Stimulated activated naive CD8-positive, alpha-beta T cell treated with anti-CD3 and anti-CD28 coated beads, Interleukin-15, amount 100 ng/mL, for 72 hours (primary cell): Measurements from ENCODE around the gene LILRB2.
"Not testable (repeated sequence)": the region's sequence is repeated elsewhere in the genome, so short reads cannot be mapped to it uniquely, and the experiment has no call there.

Experiments used
- ATAC-seq: fragments of 150-1000 bp; cut with Tn5 transposase; 2 replicates; pipeline ENCODE4 v1.10.0; 2021; ENCODE audit warnings: mild to moderate bottlenecking, moderate library complexity
- DNase-seq, 2 donors: peaks; one replicate each; pipeline ENCODE4 v3.0.0; 2021 to 2022
- H3K27ac Mint-ChIP-seq, 2 donors: one replicate each; pipeline ENCODE4 v1.8.0; 2022; ENCODE audit warnings: mild to moderate bottlenecking in 2 of 2, mixed read lengths in 2 of 2, moderate library complexity in 2 of 2
- H3K27me3 Mint-ChIP-seq: one replicate; pipeline ENCODE4 v1.8.0; 2022; ENCODE audit warnings: mixed read lengths
- H3K4me1 Mint-ChIP-seq: one replicate; pipeline ENCODE4 v1.8.0; 2022; ENCODE audit warnings: mild to moderate bottlenecking, mixed read lengths
- H3K4me3 Mint-ChIP-seq, 2 donors: one replicate each; pipeline ENCODE4 v1.8.0; 2022; ENCODE audit warnings: mild to moderate bottlenecking in 2 of 2, mixed read lengths in 2 of 2, moderate library complexity in 1 of 2
- H3K9me3 Mint-ChIP-seq, 2 donors: one replicate each; pipeline ENCODE4 v1.8.0; 2022; ENCODE audit warnings: mixed read lengths in 2 of 2

The LILRB2 gene

DNA sequence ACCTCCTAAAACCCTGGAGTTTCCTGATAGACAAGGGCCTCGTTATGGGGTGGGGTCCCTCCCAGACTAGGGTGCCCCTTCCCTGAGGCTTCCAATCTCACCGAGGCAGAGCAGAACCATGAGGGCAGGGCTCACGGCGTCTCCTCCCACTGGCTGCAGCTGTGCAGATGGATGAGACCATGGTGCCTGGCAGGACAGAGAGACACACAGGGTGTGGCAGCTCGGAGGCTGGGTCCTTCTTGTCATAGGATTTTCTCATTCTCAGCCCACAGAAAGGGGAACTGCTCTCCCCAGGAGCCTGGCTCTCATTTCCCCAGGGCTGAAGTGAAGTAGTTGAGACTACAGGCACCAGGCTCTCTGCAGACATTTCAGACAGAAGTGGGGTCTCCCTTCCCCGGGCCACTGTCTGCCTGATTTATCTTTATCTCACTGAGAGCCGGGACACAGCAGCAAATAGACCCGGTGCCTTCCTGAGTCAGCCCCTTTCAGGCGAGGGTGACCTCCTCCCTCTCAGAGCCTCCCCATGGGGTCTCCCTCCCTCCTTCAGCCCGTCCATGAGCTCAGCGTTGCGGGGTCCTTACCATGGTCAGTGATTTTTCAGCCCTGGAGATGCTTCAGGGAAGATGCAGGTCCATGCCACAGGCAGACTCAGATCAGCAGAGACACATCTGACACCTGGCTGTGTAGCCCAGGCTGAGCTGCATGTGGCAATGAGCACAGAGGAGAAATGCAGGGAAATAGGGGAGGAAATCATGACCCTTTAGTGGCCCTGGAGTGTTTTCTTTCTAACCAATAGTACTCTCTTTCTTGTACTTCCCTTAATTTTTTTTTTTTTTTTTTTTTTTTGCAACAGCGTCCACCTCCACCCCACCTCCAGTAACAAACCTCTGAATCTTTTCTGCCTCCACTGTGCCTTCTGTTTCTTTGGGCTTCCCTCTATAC, 31.8 kb upstream of the LILRB2 start, which contains the start of gene LILRA5:
LILRA5 (minus strand) TSS at position 731 of the 942 bp plus-strand sequence; CDS start at position 584, 147 bp downstream.
- ATAC-seq (no peak), DNase-seq (no peak)
- no peaks in the 10 kb centered on the region for H3K9me3 Mint-ChIP-seq
- peak within 1 kb of the TSS in 1 of 2 donors; percentile 81 for H3K27ac Mint-ChIP-seq
- no peak within 1 kb of the TSS for H3K4me3 Mint-ChIP-seq
- H3K27me3 Mint-ChIP-seq: peaks cover 41% of the 10 kb centered on the region
- H3K4me1 Mint-ChIP-seq: no peaks in the 10 kb centered on the region

DNA sequence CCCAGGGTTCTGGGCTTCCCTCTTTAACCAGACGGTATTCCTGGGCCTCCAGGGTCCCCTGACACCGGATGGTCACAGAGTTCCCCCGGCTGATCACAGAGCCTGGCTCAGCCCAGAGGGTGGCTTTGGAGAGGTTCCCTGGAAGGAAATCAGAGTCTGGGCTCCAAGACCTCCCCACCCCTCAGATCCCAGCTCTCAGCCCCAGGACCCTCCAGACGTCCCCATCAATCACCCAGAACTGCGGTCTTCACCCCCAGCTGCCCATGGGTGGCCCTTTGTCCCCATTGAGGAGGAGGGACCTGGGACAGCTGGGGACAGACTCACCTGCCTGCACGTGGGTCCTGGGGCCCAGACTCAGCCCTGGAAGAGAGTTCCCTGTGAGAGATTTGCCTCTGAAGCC, 31.1 kb upstream of the LILRB2 start:
- no peak overlapping the region for H3K27ac Mint-ChIP-seq
- H3K27me3 Mint-ChIP-seq: peaks cover 41% of the 10 kb centered on the region
- ATAC-seq: no peak
- H3K4me3 Mint-ChIP-seq: no peak overlapping the region
- H3K4me1 Mint-ChIP-seq: no peaks in the 10 kb centered on the region
- DNase-seq: no peak
- no peaks in the 10 kb centered on the region for H3K9me3 Mint-ChIP-seq

DNA sequence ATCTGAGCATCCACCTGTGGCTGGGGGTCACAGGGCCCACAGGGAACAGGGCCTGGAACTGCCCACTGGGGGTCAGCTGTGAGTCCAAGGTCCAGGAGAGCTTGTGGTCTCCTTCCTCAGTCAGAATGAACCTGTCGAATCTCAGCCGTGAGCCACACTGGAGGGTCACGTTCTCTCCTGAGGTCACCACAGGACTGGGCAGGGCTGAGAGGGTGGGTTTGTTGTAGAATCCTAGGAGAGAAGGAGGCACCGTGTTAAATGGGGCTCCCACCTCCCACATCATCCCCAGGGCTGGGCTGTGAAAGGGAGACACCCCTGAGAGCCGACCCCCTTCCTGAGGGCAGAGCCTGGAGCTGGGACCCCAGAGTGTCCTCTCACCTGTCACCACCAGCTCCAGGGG, 30.6 kb upstream of the LILRB2 start:
- H3K27me3 Mint-ChIP-seq: peaks cover 40% of the 10 kb centered on the region
- no peaks in the 10 kb centered on the region for H3K9me3 Mint-ChIP-seq
- H3K27ac Mint-ChIP-seq: no peak overlapping the region
- H3K4me1 Mint-ChIP-seq: no peaks in the 10 kb centered on the region
- DNase-seq (no peak), ATAC-seq (no peak)
- no peak overlapping the region for H3K4me3 Mint-ChIP-seq

DNA sequence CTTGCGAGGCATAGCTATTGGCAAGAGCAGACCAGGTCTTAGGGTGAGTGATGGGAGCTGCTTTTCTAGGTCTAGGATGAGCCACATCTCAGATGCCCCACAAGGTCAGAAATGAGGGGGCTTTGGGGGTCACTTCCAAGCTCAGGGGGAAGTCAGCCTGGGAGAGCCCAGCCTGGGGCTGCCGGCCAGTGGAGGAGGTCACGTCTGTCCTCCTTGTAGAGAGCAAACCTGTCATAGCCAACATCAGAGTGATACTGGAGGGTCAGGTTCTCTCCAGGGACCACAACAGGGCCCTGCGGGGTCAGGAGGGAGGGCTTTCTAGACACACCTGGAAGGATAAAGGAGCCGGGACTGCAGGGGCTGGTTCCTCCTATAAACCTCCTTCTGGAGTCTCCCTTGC, 29.6 kb upstream of the LILRB2 start:
- Mint-ChIP-seq H3K27ac (peak overlapping the region in 1 of 2 donors; percentile 82), H3K27me3 (peaks cover 34% of the 10 kb centered on the region), H3K4me1 (peaks cover under 1% of the 10 kb centered on the region), H3K4me3 (no peak overlapping the region), H3K9me3 (no peaks in the 10 kb centered on the region)
- ATAC-seq: no peak
- DNase-seq: no peak

DNA sequence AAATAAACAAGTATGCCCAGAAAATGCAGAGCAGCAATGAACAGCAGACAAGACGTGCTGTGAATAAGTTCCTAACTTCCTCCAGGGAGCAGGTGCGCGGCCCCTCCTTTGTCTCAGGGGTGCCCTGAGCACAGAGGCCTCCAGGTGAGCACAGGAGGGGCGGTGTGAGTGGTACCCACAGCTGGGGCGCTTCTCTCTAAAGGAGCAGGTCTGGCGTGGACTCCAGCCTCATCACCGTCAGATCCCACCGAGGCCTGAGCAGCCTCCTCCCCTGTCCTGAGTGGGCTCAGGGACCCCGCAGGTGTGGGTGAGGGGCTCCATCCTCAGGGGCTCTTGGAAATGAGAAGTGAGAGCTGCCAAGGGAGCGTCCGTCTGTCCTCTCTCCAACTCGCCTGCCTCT, 28.9 kb upstream of the LILRB2 start:
- H3K9me3 Mint-ChIP-seq: peaks cover 0 to 3% of the 10 kb centered on the region in 2 donors
- no peak overlapping the region for H3K4me3 Mint-ChIP-seq
- H3K4me1 Mint-ChIP-seq: peaks cover 8% of the 10 kb centered on the region
- ATAC-seq (no peak), DNase-seq (no peak)
- H3K27me3 Mint-ChIP-seq: peaks cover 34% of the 10 kb centered on the region
- H3K27ac Mint-ChIP-seq: no peak overlapping the region

DNA sequence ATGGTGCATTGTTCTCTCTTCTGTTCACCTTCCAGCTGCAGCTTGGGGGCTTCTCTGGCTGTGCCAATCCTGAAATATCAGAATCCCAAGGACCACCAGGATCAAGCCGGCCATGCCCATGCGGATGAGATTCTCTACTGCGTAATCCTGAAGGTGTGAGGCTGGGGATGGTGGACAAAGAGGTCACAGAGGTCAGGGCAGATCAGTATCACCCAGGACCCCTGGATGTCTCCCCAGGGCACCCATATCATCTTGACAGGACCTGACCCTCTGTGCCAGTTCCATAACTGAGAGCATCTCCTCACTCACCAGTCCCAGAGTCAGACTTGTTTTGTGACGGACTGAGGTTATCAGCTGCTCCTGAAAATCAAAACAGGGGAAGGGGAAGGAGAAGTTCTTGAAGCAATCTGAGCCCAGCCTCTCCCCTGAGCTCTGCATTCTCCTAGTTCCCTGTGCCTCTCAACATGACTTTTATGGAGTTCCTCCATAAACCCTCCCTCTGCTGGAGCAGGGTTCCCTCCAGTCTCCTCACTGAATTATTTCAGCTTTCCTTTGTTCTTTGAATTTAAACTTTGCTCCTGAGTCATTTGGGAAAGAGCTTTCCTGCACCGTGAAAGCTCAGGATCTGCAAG, 26.6 kb upstream of the LILRB2 start:
- Mint-ChIP-seq H3K27me3 (peaks cover 16% of the 10 kb centered on the region), H3K27ac (no peak overlapping the region), H3K9me3 (peaks cover 0 to 5% of the 10 kb centered on the region in 2 donors), H3K4me3 (no peak overlapping the region), H3K4me1 (peaks cover 27% of the 10 kb centered on the region)
- ATAC-seq (no peak), DNase-seq (no peak)

DNA sequence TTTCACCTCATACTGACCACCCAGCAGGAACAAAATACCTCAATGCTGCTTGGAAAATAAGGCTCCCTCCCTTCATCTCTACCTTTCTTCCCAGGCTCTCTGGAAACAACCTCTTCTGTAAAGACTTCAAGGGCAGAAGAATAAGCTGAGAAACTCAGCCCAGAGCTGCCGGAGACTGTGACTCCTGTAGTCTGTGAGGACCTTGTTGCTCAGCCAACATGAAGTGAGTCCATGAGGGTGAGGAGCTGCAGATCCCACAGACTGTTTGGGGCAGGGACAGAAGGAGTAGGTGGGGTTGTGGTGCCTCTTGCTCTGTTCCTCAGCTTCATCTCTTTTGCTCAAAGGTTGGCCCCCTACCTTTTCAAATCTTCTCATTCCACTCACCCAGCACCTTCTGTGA, 24.2 kb upstream of the LILRB2 start:
- Mint-ChIP-seq H3K4me1 (peaks cover 27% of the 10 kb centered on the region), H3K27ac (no peak overlapping the region), H3K27me3 (peaks cover 3% of the 10 kb centered on the region), H3K4me3 (no peak overlapping the region), H3K9me3 (peaks cover 0 to 5% of the 10 kb centered on the region in 2 donors)
- no peak for ATAC-seq
- DNase-seq: peak in 1 of 2 donors; percentile 0

DNA sequence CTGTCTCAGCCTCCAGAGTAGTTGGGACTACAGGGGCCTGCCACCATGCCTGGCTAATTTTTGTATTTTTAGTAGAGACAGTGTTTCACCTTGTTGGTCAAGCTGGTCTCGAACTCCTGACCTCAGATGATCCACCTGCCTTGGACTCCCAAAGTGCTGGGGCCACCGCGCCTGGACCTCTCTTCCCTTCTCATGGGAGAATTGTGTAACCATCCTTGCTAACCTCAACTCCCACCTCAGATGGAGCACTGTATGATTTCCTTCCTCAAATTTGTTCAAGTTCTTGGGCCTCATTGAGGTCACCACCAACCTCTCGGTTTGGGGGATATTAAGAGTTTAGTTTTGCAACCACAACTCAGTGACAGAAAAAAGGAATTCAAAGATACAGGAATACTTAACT, 21.3 kb upstream of the LILRB2 start:
- Mint-ChIP-seq H3K27ac (no peak overlapping the region), H3K4me3 (no peak overlapping the region), H3K9me3 (peaks cover 0 to 5% of the 10 kb centered on the region in 2 donors), H3K27me3 (peaks cover 13% of the 10 kb centered on the region), H3K4me1 (peaks cover 27% of the 10 kb centered on the region)
- no peak for ATAC-seq
- no peak for DNase-seq

DNA sequence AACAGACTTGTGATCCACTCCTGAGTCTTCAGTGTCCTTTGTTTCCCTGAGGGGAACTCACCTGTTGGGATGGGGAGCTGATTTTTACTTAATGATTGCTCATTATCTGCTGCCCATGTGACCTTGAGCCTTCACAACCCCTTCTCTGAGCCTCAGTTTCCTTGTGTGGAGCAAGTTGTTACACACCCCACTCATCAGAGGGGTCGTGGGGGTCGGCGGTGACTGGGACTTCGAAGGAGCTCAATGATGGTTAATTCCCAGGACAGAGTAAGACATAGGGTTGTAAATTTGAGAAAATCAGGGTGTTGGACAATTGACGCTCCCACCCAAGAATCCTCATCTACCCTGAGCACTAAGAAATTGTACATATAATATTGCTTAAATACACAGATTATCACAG, 18.6 kb upstream of the LILRB2 start:
- DNase-seq (peak in 1 of 2 donors; percentile 2), ATAC-seq (no peak)
- Mint-ChIP-seq H3K27me3 (peaks cover 15% of the 10 kb centered on the region), H3K4me3 (no peak overlapping the region), H3K4me1 (peaks cover 16% of the 10 kb centered on the region), H3K9me3 (peaks cover 0 to 1% of the 10 kb centered on the region in 2 donors), H3K27ac (no peak overlapping the region)

DNA sequence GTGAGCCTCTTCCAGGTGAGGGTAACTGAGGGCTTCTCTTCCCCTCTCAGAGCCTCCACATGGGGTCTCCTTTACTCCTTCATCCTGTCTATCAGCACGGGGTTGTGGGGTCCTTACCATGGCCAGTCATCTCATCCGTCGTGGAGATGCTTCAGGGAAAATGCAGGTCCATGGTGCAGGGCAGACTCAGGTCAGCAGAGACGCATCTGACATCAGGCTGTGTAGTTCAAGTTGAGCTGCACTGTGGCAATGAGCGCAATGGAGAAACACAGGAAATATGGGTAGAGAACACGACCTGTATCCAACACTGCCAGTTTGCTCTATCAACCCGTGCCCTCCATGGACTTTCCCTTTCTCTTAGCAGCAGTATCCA, 18.2 kb upstream of the LILRB2 start:
- Mint-ChIP-seq H3K9me3 (peaks cover 0 to 5% of the 10 kb centered on the region in 2 donors), H3K27me3 (peaks cover 19% of the 10 kb centered on the region), H3K4me3 (no peak overlapping the region), H3K27ac (no peak overlapping the region), H3K4me1 (peaks cover 12% of the 10 kb centered on the region)
- DNase-seq: no peak
- no peak for ATAC-seq

DNA sequence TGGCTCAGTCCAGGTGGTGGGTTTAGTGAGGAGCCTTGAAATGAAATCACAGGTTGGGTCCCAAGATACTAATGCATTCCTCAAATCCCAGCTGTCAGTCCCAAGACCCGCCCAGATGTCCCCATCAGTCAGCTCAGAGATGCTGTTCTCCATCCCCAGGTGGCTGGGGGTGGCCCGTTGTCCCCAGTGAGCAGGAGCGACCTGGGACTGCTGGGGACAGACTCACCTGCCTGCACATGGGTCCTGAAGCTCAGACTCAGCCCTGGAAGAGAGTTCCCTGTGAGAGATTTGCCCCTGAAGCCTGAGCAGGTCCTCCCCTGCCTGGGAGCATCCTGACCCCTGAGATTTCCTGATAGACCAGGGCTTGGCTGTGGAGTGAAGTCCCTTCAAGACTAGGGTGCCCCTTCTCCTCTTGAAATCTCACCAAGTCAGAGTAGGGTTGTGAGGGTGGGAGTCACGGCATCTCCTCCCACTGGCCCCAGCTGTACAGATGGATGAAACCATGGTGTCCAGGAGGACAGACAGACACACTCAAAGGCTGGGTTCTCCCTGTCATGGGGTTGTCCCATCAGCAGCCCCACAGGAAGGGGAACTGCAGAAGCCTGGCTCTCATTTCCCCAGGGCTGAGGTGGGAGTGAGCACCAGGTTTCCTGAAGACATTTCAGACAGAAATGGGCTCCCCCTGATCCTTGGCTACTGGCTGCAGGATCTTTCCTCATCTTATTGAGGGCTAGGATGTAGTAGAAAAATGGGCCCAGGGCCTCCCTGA, 17.6 kb upstream of the LILRB2 start:
- peaks cover under 1 to 7% of the 10 kb centered on the region in 2 donors for H3K9me3 Mint-ChIP-seq
- ATAC-seq (no peak), DNase-seq (peak in 1 of 2 donors; percentile 4)
- H3K27me3 Mint-ChIP-seq: peaks cover 25% of the 10 kb centered on the region
- H3K27ac Mint-ChIP-seq: no peak overlapping the region
- no peak overlapping the region for H3K4me3 Mint-ChIP-seq
- H3K4me1 Mint-ChIP-seq: peaks cover 6% of the 10 kb centered on the region

DNA sequence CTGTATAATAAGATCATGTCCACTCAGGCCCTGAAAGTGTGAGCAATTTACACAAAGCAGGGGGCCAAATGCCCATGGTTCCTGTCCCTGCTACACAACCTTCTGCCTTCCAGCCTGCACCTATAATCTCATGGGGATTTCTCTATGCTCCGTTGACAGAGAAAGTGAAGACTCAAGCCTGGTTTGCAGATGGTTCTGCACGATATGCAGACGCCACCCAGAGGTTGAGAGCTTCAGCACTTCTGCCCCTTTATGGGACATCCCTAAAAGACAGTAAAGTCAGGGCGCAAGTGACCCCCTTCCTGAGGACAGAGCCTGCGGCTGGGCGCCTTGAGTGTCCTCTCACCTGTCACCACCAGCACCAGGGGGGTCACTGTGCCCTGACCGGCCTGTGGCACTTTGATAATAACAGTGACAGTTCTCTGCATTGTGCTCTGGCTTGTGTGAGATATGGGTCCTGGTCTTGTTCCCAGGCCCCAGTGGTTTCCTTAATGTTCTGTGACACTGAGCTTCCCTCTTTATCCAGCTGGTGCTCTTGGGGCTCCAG, 16.9 kb upstream of the LILRB2 start:
- Mint-ChIP-seq H3K27me3 (peaks cover 32% of the 10 kb centered on the region), H3K4me3 (no peak overlapping the region), H3K9me3 (peaks cover 5 to 7% of the 10 kb centered on the region in 2 donors), H3K4me1 (no peaks in the 10 kb centered on the region), H3K27ac (no peak overlapping the region)
- ATAC-seq (no peak), DNase-seq (no peak)

DNA sequence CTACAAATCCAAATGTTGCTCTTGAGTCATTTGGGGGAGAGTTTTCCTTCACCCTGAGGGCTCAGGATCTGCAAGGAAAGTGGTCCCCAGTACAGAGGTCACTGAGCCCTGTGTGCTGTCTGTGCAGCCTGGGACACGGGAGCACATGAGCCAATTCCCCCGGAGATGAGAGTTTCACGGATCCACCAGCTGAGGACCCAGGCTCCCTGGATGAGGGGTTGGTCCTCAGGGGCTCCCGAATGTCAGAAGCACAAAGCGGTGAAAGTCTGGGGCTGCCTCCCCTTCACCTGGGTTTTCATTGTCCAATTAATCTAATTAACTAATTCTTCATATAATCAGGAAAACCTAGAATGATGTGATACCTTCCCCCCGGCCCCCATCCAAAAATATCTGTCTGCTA, 13.6 kb upstream of the LILRB2 start:
- H3K9me3 Mint-ChIP-seq: peaks cover 5 to 7% of the 10 kb centered on the region in 2 donors
- peak overlapping the region in 1 of 2 donors; percentile 40 for H3K27ac Mint-ChIP-seq
- no peaks in the 10 kb centered on the region for H3K4me1 Mint-ChIP-seq
- no peak overlapping the region for H3K4me3 Mint-ChIP-seq
- ATAC-seq: no peak
- H3K27me3 Mint-ChIP-seq: peaks cover 42% of the 10 kb centered on the region
- DNase-seq: no peak

DNA sequence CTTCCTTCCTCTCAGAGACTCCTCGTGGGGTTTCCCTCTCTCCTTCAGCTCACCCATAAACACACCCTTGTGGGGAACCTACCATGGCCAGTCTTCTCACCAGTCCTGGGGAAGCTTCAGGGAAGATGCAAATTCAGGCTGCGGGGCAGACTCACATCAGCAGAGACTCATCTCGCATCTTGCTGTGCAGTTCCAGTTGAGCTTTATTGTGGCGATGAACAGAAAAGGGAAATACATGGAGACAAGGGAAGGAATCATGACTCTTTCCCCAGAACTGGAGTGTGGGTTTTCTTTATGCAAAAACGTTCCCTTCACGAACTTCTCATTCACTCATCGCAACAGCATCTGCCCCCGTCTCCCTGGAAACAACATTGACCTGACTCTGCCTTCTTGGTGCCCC, 8.2 kb upstream of the LILRB2 start:
- not testable (repeated sequence) for H3K4me1 Mint-ChIP-seq, H3K9me3 Mint-ChIP-seq, ATAC-seq, DNase-seq, H3K27ac Mint-ChIP-seq, H3K4me3 Mint-ChIP-seq
- peaks cover 23% of the 10 kb centered on the region for H3K27me3 Mint-ChIP-seq

DNA sequence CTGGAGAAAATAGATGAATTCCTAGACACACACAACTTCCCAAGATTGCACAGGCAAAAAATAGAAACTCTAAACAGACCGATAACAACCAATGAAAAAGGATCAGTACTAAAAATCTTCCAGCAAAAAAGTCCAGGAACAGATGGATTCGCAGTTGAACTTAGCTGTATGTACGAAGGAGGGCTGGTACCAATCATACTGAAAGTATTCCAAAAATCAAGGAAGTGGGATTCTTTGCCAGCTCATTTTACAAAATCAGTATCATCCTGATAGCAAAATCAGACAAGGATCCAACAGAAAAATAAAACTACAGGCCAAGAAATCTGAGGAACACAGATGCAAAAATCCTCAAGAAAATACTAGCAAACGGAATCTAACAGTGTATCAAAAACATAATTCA, 6.5 kb upstream of the LILRB2 start:
- DNase-seq: no peak
- Mint-ChIP-seq H3K27ac (no peak overlapping the region), H3K27me3 (peaks cover 10% of the 10 kb centered on the region), H3K9me3 (no peaks in the 10 kb centered on the region), H3K4me3 (no peak overlapping the region), H3K4me1 (peaks cover 8% of the 10 kb centered on the region)
- no peak for ATAC-seq
